GM19025 (cell line): ENCODE data around the gene PXT1.

Experiments used
- ATAC-seq: cut with Tn5 transposase; IDR thresholded peaks from one replicate; pipeline ENCODE4 v1.9.1; 2021; ENCODE audit warnings: mild to moderate bottlenecking, low read depth, moderate library complexity; ENCODE audit not compliant: unreplicated experiment

The PXT1 gene

GRCh38 chr6:36399970-36400369, 42.7 kb downstream of the PXT1 start:
- ATAC-seq, result no peak

GRCh38 chr6:36392621-36393020, 50.0 kb downstream of the PXT1 start:
- ATAC-seq, result no peak

GRCh38 chr6:36389353-36389752, 53.3 kb downstream of the PXT1 start:
- ATAC-seq, result no peak

GRCh38 chr6:36387440-36388303, 55.0 kb downstream of the PXT1 start, which contains the start of gene ETV7:
Gene ETV7, minus strand, starts transcription at chr6:36387669. Its CDS starts 128 bp downstream, at chr6:36387541.
- ATAC-seq, result no peak

GRCh38 chr6:36386495-36387439, 55.9 kb downstream of the PXT1 start:
- no peak for ATAC-seq

- ATAC-seq, result no peak
Observed at GRCh38 chr6:36384095-36384494, 58.6 kb downstream of the PXT1 start.

- ATAC-seq, result no peak
Observed at GRCh38 chr6:36383606-36384005, 59.0 kb downstream of the PXT1 start.

GRCh38 chr6:36382976-36383375, 59.7 kb downstream of the PXT1 start:
- ATAC-seq, result no peak

GRCh38 chr6:36381502-36382389, 60.9 kb downstream of the PXT1 start:
- ATAC-seq, result no peak

GRCh38 chr6:36380166-36380565, 62.5 kb downstream of the PXT1 start:
- no peak for ATAC-seq

- ATAC-seq, result no peak
Observed at GRCh38 chr6:36378936-36379335, 63.7 kb downstream of the PXT1 start.

- ATAC-seq, result no peak
Observed at GRCh38 chr6:36378243-36378920, 64.3 kb downstream of the PXT1 start.

GRCh38 chr6:36377594-36377993, 65.1 kb downstream of the PXT1 start:
- no peak for ATAC-seq

GRCh38 chr6:36376742-36377141, 65.9 kb downstream of the PXT1 start:
- no peak for ATAC-seq

- no peak for ATAC-seq
Observed at GRCh38 chr6:36376183-36376582, 66.5 kb downstream of the PXT1 start.

GRCh38 chr6:36375644-36376155, 67.0 kb downstream of the PXT1 start:
- ATAC-seq, result no peak

- no peak for ATAC-seq
Observed at GRCh38 chr6:36374972-36375371, 67.7 kb downstream of the PXT1 start.

- ATAC-seq, result no peak
Observed at GRCh38 chr6:36374194-36374593, 68.5 kb downstream of the PXT1 start.

- no peak for ATAC-seq
Observed at GRCh38 chr6:36373368-36374019, 69.2 kb downstream of the PXT1 start.
